IMR-90 (cell line): Measurements from ENCODE around the gene PRRC2B. TPM values are rescaled to one million over a fixed set of nuclear protein-coding genes. Genes with fewer than 3 reads are reported as not detected.

ENCODE experiments used
- ATAC-seq: fragments of 200-7000 bp; cut with Tn5 transposase; 2 replicates; pipeline ENCODE4 v1.9.1; 2020; ENCODE audit warnings: low read depth, mild to moderate bottlenecking, moderate library complexity
- BruUV-seq: library from RNA; stranded (reverse); fragments of 400-500 nt; replicated peaks from 2 replicates; lab custom pipeline; 2021; lab: Mats Ljungman, UMichigan
- CTCF ChIA-PET: fragments of 300-600 bp; formaldehyde crosslinking; extraction: SDS; loops from one replicate; lab custom pipeline; 2021; ENCODE audit warnings: antibody characterized with exemption; lab: Yijun Ruan, JAX
- POLR2A ChIA-PET: fragments of 300-600 bp; sonication (Branson Sonifier 250); formaldehyde crosslinking; loops from one replicate; lab custom pipeline; 2022; ENCODE audit warnings: antibody characterized with exemption; ENCODE audit not compliant: unreplicated experiment; lab: Charles Lee
- DNase-seq: peaks from one replicate; pipeline ENCODE4 v3.0.0; 2013
- H2AFZ ChIP-seq: replicated peaks from 2 replicates; pipeline ENCODE3; 2013; ENCODE audit warnings: low read length, mild to moderate bottlenecking; ENCODE audit not compliant: poor library complexity
- H2AK5ac ChIP-seq: 2 replicates; pipeline ENCODE4 v1.6.1; 2013; ENCODE audit warnings: low read depth, low read length, inconsistent platforms
- H2AK9ac ChIP-seq: replicated peaks from 2 replicates; pipeline ENCODE3; 2013; ENCODE audit warnings: mild to moderate bottlenecking, low read depth, low read length, moderate library complexity; ENCODE audit not compliant: poor library complexity
- H2BK120ac ChIP-seq: 2 replicates; pipeline ENCODE4 v1.6.1; 2013; ENCODE audit warnings: low read depth, low read length, inconsistent platforms
- H2BK15ac ChIP-seq: 3 replicates; pipeline ENCODE4 v1.6.1; 2013; ENCODE audit warnings: low read depth, low read length, inconsistent platforms
- H2BK20ac ChIP-seq: 2 replicates; pipeline ENCODE4 v1.6.1; 2013; ENCODE audit warnings: low read depth, mild to moderate bottlenecking, inconsistent platforms, low read length, moderate library complexity
- H2BK5ac ChIP-seq: 2 replicates; pipeline ENCODE4 v1.6.1; 2013; ENCODE audit warnings: mild to moderate bottlenecking, low read depth, low read length, inconsistent platforms; ENCODE audit not compliant: poor library complexity, severe bottlenecking
- H3K14ac ChIP-seq: replicated peaks from 2 replicates; pipeline ENCODE4 v1.6.1; 2013; ENCODE audit warnings: low read depth, low read length, inconsistent platforms
- H3K18ac ChIP-seq: 2 replicates; pipeline ENCODE4 v1.6.1; 2013; ENCODE audit warnings: low read depth, low read length, control low read depth
- H3K23ac ChIP-seq: 2 replicates; pipeline ENCODE4 v1.6.1; 2013; ENCODE audit warnings: low read depth, low read length, inconsistent platforms
- H3K27ac ChIP-seq: 2 replicates; pipeline ENCODE4 v1.5.1; 2013; ENCODE audit warnings: mild to moderate bottlenecking, control low read depth, low read length; ENCODE audit not compliant: insufficient read depth
- H3K27me3 ChIP-seq: 2 replicates; pipeline ENCODE4 v1.6.1; 2013; ENCODE audit warnings: low read length; ENCODE audit not compliant: control insufficient read depth, insufficient read depth
- H3K36me3 ChIP-seq: 2 replicates; pipeline ENCODE4 v1.6.1; 2013; ENCODE audit warnings: low read length, mixed read lengths; ENCODE audit not compliant: control insufficient read depth, insufficient read depth
- H3K4ac ChIP-seq: 2 replicates; pipeline ENCODE4 v1.6.1; 2013; ENCODE audit warnings: low read depth, low read length, inconsistent platforms
- H3K4me1 ChIP-seq: 2 replicates; pipeline ENCODE4 v1.6.1; 2013; ENCODE audit warnings: low read length, mixed read lengths; ENCODE audit not compliant: control insufficient read depth, insufficient read depth
- H3K4me2 ChIP-seq: 2 replicates; pipeline ENCODE4 v1.6.1; 2013; ENCODE audit warnings: low read depth, mild to moderate bottlenecking, control low read depth, low read length, moderate library complexity
- H3K4me3 ChIP-seq: 2 replicates; pipeline ENCODE4 v1.5.1; 2013; ENCODE audit warnings: low read depth, mild to moderate bottlenecking, control low read depth, low read length, moderate library complexity; ENCODE audit not compliant: insufficient read depth
- H3K56ac ChIP-seq: 2 replicates; pipeline ENCODE4 v1.6.1; 2013; ENCODE audit warnings: low read length, inconsistent platforms; ENCODE audit not compliant: insufficient read depth; ENCODE audit errors: extremely low read depth
- H3K79me1 ChIP-seq, 2 experiments: 2 replicates each; pipeline ENCODE4 v1.6.1; 2013; ENCODE audit warnings: low read length in 2 of 2, inconsistent platforms in 1 of 2, low read depth in 1 of 2
- H3K9ac ChIP-seq: 2 replicates; pipeline ENCODE4 v1.6.1; 2013; ENCODE audit warnings: low read depth, low read length, control low read depth
- H3K9me1 ChIP-seq: 2 replicates; pipeline ENCODE4 v1.6.1; 2013; ENCODE audit warnings: low read length, inconsistent platforms; ENCODE audit not compliant: insufficient read depth
- H3K9me3 ChIP-seq: 2 replicates; pipeline ENCODE4 v1.6.1; 2013; ENCODE audit warnings: low read length; ENCODE audit not compliant: control insufficient read depth, insufficient read depth
- H4K20me1 ChIP-seq: 2 replicates; pipeline ENCODE4 v1.6.1; 2013; ENCODE audit warnings: low read length, inconsistent platforms; ENCODE audit not compliant: insufficient read depth
- H4K5ac ChIP-seq: 2 replicates; pipeline ENCODE4 v1.6.1; 2013; ENCODE audit warnings: mild to moderate bottlenecking, low read depth, low read length, control low read depth
- H4K8ac ChIP-seq, 2 experiments: 2 replicates each; pipeline ENCODE4 v1.6.1; 2013; ENCODE audit warnings: low read depth in 2 of 2, low read length in 2 of 2, control low read depth in 1 of 2, inconsistent platforms in 1 of 2
- H4K91ac ChIP-seq: 2 replicates; pipeline ENCODE4 v1.6.1; 2013; ENCODE audit warnings: low read depth, low read length, inconsistent platforms; ENCODE audit not compliant: insufficient read depth
- BHLHE40 ChIP-seq: fragments of 150-350 bp; IDR thresholded peaks from 2 replicates; pipeline ENCODE4 v1.6.1; 2016; ENCODE audit warnings: mild to moderate bottlenecking, low read depth, low read length
- CEBPB ChIP-seq: IDR thresholded peaks from 2 replicates; pipeline ENCODE4 v1.6.1; 2012; ENCODE audit warnings: low read depth, low read length, improper control_type of control experiment
- CHD1 ChIP-seq: IDR thresholded peaks from 2 replicates; pipeline ENCODE4 v1.6.1; 2012; ENCODE audit warnings: low read depth, low read length, improper control_type of control experiment
- CTCF ChIP-seq: conservative IDR thresholded peaks from 2 replicates; pipeline ENCODE4 v1.5.1; 2012; ENCODE audit warnings: mild to moderate bottlenecking, low read depth, low read length, improper control_type of control experiment
- ELK1 ChIP-seq: fragments of 150-350 bp; IDR thresholded peaks from 2 replicates; pipeline ENCODE4 v1.6.1; 2016; ENCODE audit warnings: low read depth, mild to moderate bottlenecking, low read length, moderate library complexity, borderline replicate concordance
- MAFK ChIP-seq: IDR thresholded peaks from 2 replicates; pipeline ENCODE4 v1.6.1; 2012; ENCODE audit warnings: low read depth, low read length, improper control_type of control experiment
- MXI1 ChIP-seq: IDR thresholded peaks from 2 replicates; pipeline ENCODE4 v1.6.1; 2012; ENCODE audit warnings: low read depth, mild to moderate bottlenecking, low read length, moderate library complexity, borderline replicate concordance
- NFE2L2 ChIP-seq: fragments of 150-350 bp; IDR thresholded peaks from 2 replicates; pipeline ENCODE4 v1.6.1; 2016; ENCODE audit warnings: low read depth, mild to moderate bottlenecking, low read length
- POLR2A ChIP-seq: IDR thresholded peaks from 2 replicates; pipeline ENCODE4 v1.6.1; 2012; ENCODE audit warnings: mild to moderate bottlenecking, low read depth, low read length
- RAD21 ChIP-seq: IDR thresholded peaks from 2 replicates; pipeline ENCODE4 v1.6.1; 2012; ENCODE audit warnings: low read length, improper control_type of control experiment
- RCOR1 ChIP-seq: IDR thresholded peaks from 2 replicates; pipeline ENCODE4 v1.6.1; 2012; ENCODE audit warnings: mild to moderate bottlenecking, low read length, improper control_type of control experiment; ENCODE audit not compliant: insufficient replicate concordance
- RFX5 ChIP-seq: IDR thresholded peaks from 2 replicates; pipeline ENCODE4 v1.8.0; 2012; ENCODE audit warnings: low read depth, mild to moderate bottlenecking, low read length, moderate library complexity
- SMC3 ChIP-seq: fragments of 150-350 bp; IDR thresholded peaks from 2 replicates; pipeline ENCODE4 v1.6.1; 2016; ENCODE audit warnings: low read depth, mild to moderate bottlenecking, antibody characterized with exemption, low read length, moderate library complexity
- USF2 ChIP-seq: fragments of 150-350 bp; IDR thresholded peaks from 2 replicates; pipeline ENCODE4 v1.6.1; 2017; ENCODE audit warnings: mild to moderate bottlenecking, antibody characterized with exemption, low read length, low read depth
- WGBS, 2 experiments: methylation state at CpG; one replicate each; pipeline versions ENCODE4 v1.1.5 to v1.1.7; 2013; ENCODE audit warnings: missing lambda C conversion rate in 2 of 2; ENCODE audit not compliant: insufficient read length in 1 of 2; ENCODE audit errors: extremely low coverage in 2 of 2; 5-methylcytosine and 5-hydroxymethylcytosine counted together
- dilution Hi-C: fragments of 300-500 bp; cut with HindIII; formaldehyde crosslinking; loops from one replicate; pipeline ENCODE4 v1.14.3; 2018; ENCODE audit warnings: low sequenced_read_pairs; ENCODE audit not compliant: unreplicated experiment
- in situ Hi-C: fragments of 300-500 bp; cut with MboI; formaldehyde crosslinking; loops from 3 replicates; pipeline ENCODE4 v1.14.3; 2019; ENCODE audit warnings: low sequenced_read_pairs, inconsistent platforms, mixed read lengths
- intact Hi-C: fragments of 100-400 bp; cut with micrococcal nuclease; formaldehyde crosslinking; loops from 2 replicates; pipeline ENCODE4 v1.10.0; 2022
- polyA plus RNA-seq, 3 experiments: library from polyadenylated mRNA; depleted of rRNA; stranded (reverse); fragments of >200 nt; gene quantifications; 2 replicates each; pipeline ENCODE4 v1.2.3, GENCODE V29; 2012; ENCODE audit warnings: low replicate concordance in 1 of 3
- total RNA-seq: library from RNA; depleted of rRNA; stranded (reverse); fragments of >200 nt; gene quantifications from 2 replicates; pipeline ENCODE4 v1.2.3, GENCODE V29; 2012

The PRRC2B gene
- total and polyA plus RNA-seq, 2 of the 4 experiments (the other 2 are of a cell fraction), result 19.4 to 39.1 TPM

- Histone ChIP-seq H2BK120ac (no peak overlapping the region), H2BK5ac (no peak overlapping the region), H3K4me3 (no peak overlapping the region), H4K8ac (no peak overlapping the region), H3K27ac (no peak overlapping the region), H3K4me2 (no peak overlapping the region), H3K9ac (no peak overlapping the region), H4K20me1 (no peaks in the 10 kb centered on the region), H4K5ac (no peak overlapping the region), H4K91ac (no peak overlapping the region), H3K79me1 (peaks cover 0 to 9% of the 10 kb centered on the region in 2 experiments; a peak in 2 of 4 replicates), H2BK20ac (no peak overlapping the region), H2AK9ac (no peak overlapping the region), H3K9me3 (no peaks in the 10 kb centered on the region), H3K56ac (no peak overlapping the region), H3K18ac (no peak overlapping the region), H3K4ac (no peak overlapping the region), H3K4me1 (no peaks in the 10 kb centered on the region), H3K36me3 (peaks cover 70% of the 10 kb centered on the region), H2AFZ (no peak overlapping the region), H2BK15ac (no peak overlapping the region), H2AK5ac (no peak overlapping the region), H3K9me1 (0 out of 2 replicates have a peak, but pooled peaks cover 6% of the 10 kb centered on the region), H3K27me3 (no peaks in the 10 kb centered on the region), H3K23ac (no peak overlapping the region), H3K14ac (no peak overlapping the region)
- intact Hi-C loops (no loop called here), in situ Hi-C loops (no loop called here), dilution Hi-C loops (no loop called here)
- ChIA-PET CTCF (no interaction called here), POLR2A (no interaction called here)
- 100% methylated on average over 4 of the region's 6 CpGs; no CpG with 5 or more reads in 1 of the 2 experiments for WGBS, 2 experiments
- no peak for DNase-seq
- TF ChIP-seq CTCF (no peak), MXI1 (no peak), RCOR1 (no peak), CEBPB (no peak), BHLHE40 (no peak), RFX5 (no peak), POLR2A (no peak), CHD1 (no peak), USF2 (no peak), SMC3 (no peak), MAFK (no peak), NFE2L2 (no peak), RAD21 (no peak), ELK1 (no peak)
- BruUV-seq, result no TSS peak
- no peak for ATAC-seq
These were observed 118.0 kb downstream of the PRRC2B start for GRCh38 chr9:131511880-131512279.
